SK-N-SH (cell line): Measurements from ENCODE around the gene BUB1. TPM values are rescaled to one million over a fixed set of nuclear protein-coding genes. Genes with fewer than 3 reads are reported as not detected.
A peak's percentile ranks its signal among the peaks of the same experiment; 100 is the strongest.

Experiments used
- CTCF ChIA-PET: fragments of 300-600, 350-600 bp; formaldehyde crosslinking; extraction: SDS; loops from one replicate; lab custom pipeline; 2021; lab: Yijun Ruan, JAX
- POLR2A ChIA-PET: fragments of 350-600 bp; sonication (Branson Sonifier 250); formaldehyde crosslinking; extraction: SDS; loops from one replicate; lab custom pipeline; 2020; ENCODE audit warnings: antibody characterized with exemption, inconsistent platforms; lab: Yijun Ruan, JAX
- DNase-seq: peaks from one replicate; pipeline ENCODE4 v3.0.0; 2012
- H2AFZ ChIP-seq: fragments of 200-600 bp; sonication (generic); 2 replicates; pipeline ENCODE4 v1.8.1; 2016; ENCODE audit warnings: antibody characterized with exemption, mild to moderate bottlenecking, low read depth
- H3F3A ChIP-seq: fragments of 200-600 bp; sonication (generic); replicated peaks from 2 replicates; pipeline ENCODE3; 2016; ENCODE audit warnings: antibody characterized with exemption, mild to moderate bottlenecking; ENCODE audit not compliant: insufficient read depth
- H3K27ac ChIP-seq, 2 experiments: fragments of 200-500 bp in 1 of 2; fragments of 200-600 bp in 1 of 2; sonication (Bioruptor generic) in 1 of 2; sonication (generic), shearing (Covaris generic) in 1 of 2; 2 replicates each; pipeline versions ENCODE4 v1.5.1 to v1.6.1; 2014 to 2016; ENCODE audit warnings: low read depth in 2 of 2, inconsistent platforms in 1 of 2, low read length in 1 of 2, mild to moderate bottlenecking in 1 of 2, mixed read lengths in 1 of 2
- H3K27me3 ChIP-seq: fragments of 200-600 bp; sonication (generic), shearing (Covaris generic); 2 replicates; pipeline ENCODE4 v1.6.1; 2016; ENCODE audit warnings: mixed run types; ENCODE audit not compliant: insufficient read depth
- H3K36me3 ChIP-seq, 2 experiments: fragments of 200-500 bp in 1 of 2; fragments of 200-600 bp in 1 of 2; sonication (Bioruptor generic) in 1 of 2; sonication (generic) in 1 of 2; replicated peaks in 1 of 2; 2 replicates each; pipeline versions ENCODE3 to v1.5.1; 2014 to 2016; ENCODE audit warnings: low read length in 1 of 2, mild to moderate bottlenecking in 1 of 2; ENCODE audit not compliant: insufficient read depth in 2 of 2, control insufficient read depth in 1 of 2
- H3K4me1 ChIP-seq, 2 experiments: fragments of 200-500 bp in 1 of 2; fragments of 200-600 bp in 1 of 2; sonication (Bioruptor generic) in 1 of 2; sonication (generic), shearing (Covaris generic) in 1 of 2; 2 replicates each; pipeline versions ENCODE4 v1.5.1 to v1.6.1; 2014 to 2016; ENCODE audit warnings: low read depth in 1 of 2, low read length in 1 of 2, mixed run types in 1 of 2; ENCODE audit not compliant: insufficient read depth in 2 of 2, control insufficient read depth in 1 of 2
- H3K4me2 ChIP-seq: fragments of 200-600 bp; sonication (generic), shearing (Covaris generic); 2 replicates; pipeline ENCODE4 v1.6.1; 2017; ENCODE audit warnings: mixed run types
- H3K4me3 ChIP-seq, 2 experiments: fragments of 200-500 bp in 1 of 2; fragments of 200-600 bp in 1 of 2; sonication (Bioruptor generic) in 1 of 2; sonication (generic), shearing (Covaris generic) in 1 of 2; 2 replicates each; pipeline versions ENCODE4 v1.5.1 to v1.8.1; 2014 to 2016; ENCODE audit warnings: low read depth in 2 of 2, inconsistent platforms in 1 of 2, low read length in 1 of 2, mild to moderate bottlenecking in 1 of 2, mixed read lengths in 1 of 2, moderate library complexity in 1 of 2
- H3K79me2 ChIP-seq: fragments of 200-600 bp; sonication (generic); 2 replicates; pipeline ENCODE4 v1.8.1; 2017; ENCODE audit warnings: mild to moderate bottlenecking; ENCODE audit not compliant: insufficient read depth
- H3K9ac ChIP-seq: fragments of 200-600 bp; sonication (generic); 2 replicates; pipeline ENCODE4 v1.6.1; 2017; ENCODE audit warnings: mixed run types
- H3K9me2 ChIP-seq: fragments of 200-600 bp; sonication (generic); 2 replicates; pipeline ENCODE4 v1.6.1; 2017; ENCODE audit warnings: mixed run types
- H3K9me3 ChIP-seq: fragments of 200-600 bp; sonication (generic); 2 replicates; pipeline ENCODE4 v1.6.1; 2017; ENCODE audit warnings: mixed run types, mild to moderate bottlenecking, moderate library complexity
- H4K20me1 ChIP-seq: fragments of 200-600 bp; sonication (generic); 2 replicates; pipeline ENCODE4 v1.6.1; 2017; ENCODE audit warnings: mild to moderate bottlenecking, mixed run types; ENCODE audit not compliant: insufficient read depth
- CTCF ChIP-seq: fragments of 200-600 bp; sonication (generic); IDR thresholded peaks from 2 replicates; pipeline ENCODE4 v1.6.1; 2017; ENCODE audit warnings: antibody characterized with exemption, mild to moderate bottlenecking, moderate library complexity
- EP300 ChIP-seq, 2 experiments: IDR thresholded peaks; 2 replicates each; pipeline versions ENCODE4 v1.4.0 to v1.6.1; 2012; ENCODE audit warnings: borderline replicate concordance in 1 of 2, low read depth in 1 of 2, low read length in 1 of 2
- EZH2phosphoT487 ChIP-seq: fragments of 200-600 bp; sonication (generic); IDR thresholded peaks from 2 replicates; pipeline ENCODE4 v1.6.1; 2017; ENCODE audit warnings: low read depth, mixed run types, mild to moderate bottlenecking, antibody characterized with exemption, moderate library complexity, borderline replicate concordance
- MXI1 ChIP-seq: IDR thresholded peaks from 2 replicates; pipeline ENCODE4 v1.6.1; 2012; ENCODE audit warnings: mild to moderate bottlenecking, low read depth, low read length, improper control_type of control experiment
- RAD21 ChIP-seq: IDR thresholded peaks from 2 replicates; pipeline ENCODE4 v1.6.1; 2012; ENCODE audit warnings: mild to moderate bottlenecking, low read length
- RCOR1 ChIP-seq: fragments of 150-350 bp; IDR thresholded peaks from 2 replicates; pipeline ENCODE4 v1.6.1; 2017; ENCODE audit warnings: antibody characterized with exemption, low read length
- RFX5 ChIP-seq: IDR thresholded peaks from 2 replicates; pipeline ENCODE4 v1.6.1; 2012; ENCODE audit warnings: mild to moderate bottlenecking, improper control_type of control experiment, low read length
- RXRA ChIP-seq: IDR thresholded peaks from 2 replicates; pipeline ENCODE4 v1.4.0; 2012; ENCODE audit warnings: low read depth, mild to moderate bottlenecking, borderline replicate concordance
- TAF1 ChIP-seq: IDR thresholded peaks from 2 replicates; pipeline ENCODE4 v1.6.1; 2012; ENCODE audit warnings: low read depth, mild to moderate bottlenecking, low read length, moderate library complexity, borderline replicate concordance
- TEAD4 ChIP-seq: IDR thresholded peaks from 2 replicates; pipeline ENCODE4 v1.4.0; 2012; ENCODE audit warnings: mild to moderate bottlenecking, borderline replicate concordance; ENCODE audit not compliant: insufficient read depth
- USF2 ChIP-seq: fragments of 150-350 bp; IDR thresholded peaks from 2 replicates; pipeline ENCODE4 v1.6.1; 2017; ENCODE audit warnings: antibody characterized with exemption, low read length, low read depth, borderline replicate concordance
- YY1 ChIP-seq: IDR thresholded peaks from 2 replicates; pipeline ENCODE4 v1.4.0; 2012; ENCODE audit warnings: low read depth, mild to moderate bottlenecking
- WGBS: methylation state at CpG from one replicate; pipeline ENCODE4 v1.1.6; 2017; ENCODE audit warnings: low lambda C conversion rate; 5-methylcytosine and 5-hydroxymethylcytosine counted together
- polyA plus RNA-seq, 3 experiments: library from polyadenylated mRNA; depleted of rRNA; stranded (reverse); fragments of >200 nt; gene quantifications; 2 replicates each; pipeline ENCODE4 v1.2.3, GENCODE V29; 2012

Gene BUB1
- polyA plus RNA-seq, 1 of the 3 experiments (the other 2 are of a cell fraction): 9.0 TPM

DNA sequence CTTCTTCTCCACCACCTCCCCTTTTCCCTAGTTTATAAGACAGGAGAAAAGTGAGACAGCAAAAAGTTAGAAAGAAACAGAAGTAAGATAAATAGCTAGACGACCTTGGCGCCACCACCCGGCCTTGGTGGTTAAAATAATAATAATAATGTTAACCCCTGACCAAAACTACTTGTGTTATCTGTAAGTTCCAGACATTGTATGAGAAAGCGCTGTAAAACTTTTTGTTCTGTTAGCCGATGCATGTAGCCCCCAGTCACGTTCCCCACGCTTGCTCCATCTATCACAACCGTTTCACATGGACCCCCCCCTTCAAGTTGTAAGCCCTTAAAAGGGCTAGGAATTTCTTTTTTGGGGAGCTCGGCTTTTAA is 1.5 kb upstream of the BUB1 start:
- no peaks in the 10 kb centered on the region for H3K9me3 ChIP-seq
- H2AFZ ChIP-seq: peak overlapping the region; percentile 88; the same call in 1 of the 2 replicates
- peak overlapping the region; percentile 98 for H3K4me2 ChIP-seq
- no peaks in the 10 kb centered on the region for H3K9me2 ChIP-seq
- no peaks in the 10 kb centered on the region for H3K36me3 ChIP-seq
- H3K4me1 ChIP-seq: peaks cover 6 to 16% of the 10 kb centered on the region in 2 experiments
- H3K4me3 ChIP-seq: peak overlapping the region; percentile 85 to 94; a peak in 2 of 4 replicates
- peaks cover 35% of the 10 kb centered on the region for H3K79me2 ChIP-seq
- H3K9ac ChIP-seq: no peak overlapping the region
- ChIA-PET POLR2A (no interaction called here), CTCF (interaction anchor here (1.0 kb wide), 1 partner anchor 17 kb away, joined by 3 read pairs; no protein-coding TSS in a partner anchor)
- H3F3A ChIP-seq: peaks cover 16% of the 10 kb centered on the region
- no peaks in the 10 kb centered on the region; the same call in 1 of the 2 replicates for H4K20me1 ChIP-seq
- H3K27me3 ChIP-seq: no peaks in the 10 kb centered on the region
- DNase-seq: no peak
- peak overlapping the region in 1 of 2 experiments; percentile 85; a peak in 2 of 4 replicates for H3K27ac ChIP-seq
- 54% methylated on average over 9 of the region's 9 CpGs for WGBS
- TF ChIP-seq TEAD4 (no peak), RAD21 (0 out of 2 replicates have a peak, but pooled peaks have one; percentile 14), USF2 (no peak), CTCF (peak; percentile 27), RXRA (no peak)
- TF ChIP-seq, all 33 proteins: peak for 2

DNA sequence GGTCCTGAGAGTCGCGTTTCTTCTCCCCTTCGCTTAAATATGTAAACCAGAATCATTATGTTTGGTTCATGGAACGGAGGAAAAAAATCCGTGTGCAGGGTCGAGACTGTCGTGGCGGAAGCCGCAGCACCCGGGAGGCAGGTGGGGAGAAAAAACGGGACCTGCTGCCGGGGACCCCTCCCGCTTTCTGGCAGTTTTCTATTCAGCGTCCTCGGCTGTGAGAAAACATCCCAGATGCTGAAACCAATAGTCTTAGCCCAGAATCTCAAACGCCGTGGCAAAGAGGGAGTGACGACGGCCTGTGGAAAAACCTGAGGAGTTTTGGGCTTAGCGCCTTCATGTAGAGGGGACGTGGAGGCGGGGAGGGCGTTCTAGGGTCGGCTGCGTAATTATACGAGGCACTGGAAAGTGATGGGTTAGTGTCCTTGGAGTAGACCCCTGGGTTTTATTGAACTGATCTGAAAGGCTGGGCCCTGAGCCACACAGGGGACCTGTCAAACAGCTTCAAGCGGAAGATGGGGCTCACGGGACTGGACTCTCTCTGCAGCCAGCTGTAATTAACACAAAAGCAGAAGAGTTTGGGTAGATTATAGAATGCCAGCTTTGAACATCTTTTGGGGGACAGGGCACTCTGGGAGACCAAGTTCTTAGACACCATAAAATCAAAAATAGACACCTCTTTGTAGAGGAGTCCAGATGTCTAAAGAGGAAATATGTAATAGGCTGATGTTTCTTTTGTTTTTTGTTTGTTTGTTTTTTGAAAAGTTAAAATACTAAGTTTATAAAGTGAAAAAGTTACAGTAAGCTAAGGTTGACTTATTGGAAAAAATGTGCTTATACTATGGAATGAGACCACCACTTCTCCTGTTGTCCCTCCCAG is 834 bp upstream of the BUB1 start:
- peak; percentile 61 for DNase-seq
- peak overlapping the region; percentile 98 for H3K4me2 ChIP-seq
- peak overlapping the region; percentile 88 for H2AFZ ChIP-seq

More for the DNA sequence above, 834 bp upstream of the BUB1 start:
- Histone ChIP-seq H3K9me3 (no peaks in the 10 kb centered on the region), H3K27ac (peak overlapping the region; percentile 85 to 94), H3K9ac (peak overlapping the region; percentile 84), H3K4me3 (peak overlapping the region; percentile 85 to 94), H3K36me3 (peaks cover 0 to 4% of the 10 kb centered on the region in 2 experiments), H3K4me1 (peaks cover 6 to 16% of the 10 kb centered on the region in 2 experiments), H4K20me1 (no peaks in the 10 kb centered on the region; the same call in 1 of the 2 replicates), H3K9me2 (no peaks in the 10 kb centered on the region), H3K79me2 (peaks cover 40% of the 10 kb centered on the region), H3K27me3 (no peaks in the 10 kb centered on the region), H3F3A (peaks cover 16% of the 10 kb centered on the region)
- CTCF ChIA-PET: interaction anchor here (1.0 to 1.2 kb wide), 3 partner anchors 11 to 24 kb away, joined by 3 to 5 read pairs (median 3); no protein-coding TSS in a partner anchor
- 4% methylated on average over 28 of the region's 28 CpGs for WGBS
- TF ChIP-seq RFX5 (no peak), RCOR1 (no peak), YY1 (no peak), MXI1 (peak; percentile 22; the same call in 1 of the 2 replicates), TAF1 (no peak), RAD21 (peak; percentile 7; the same call in 1 of the 2 replicates), EP300 (IDR thresholded peaks at IDR 0.05; ENCODE audit: borderline replicate concordance in 1 of 2, low read depth in 1 of 2, low read length in 1 of 2) (no peak), EZH2phosphoT487 (no peak)
- POLR2A ChIA-PET: no interaction called here
